ENCODE data around the gene SLC6A20.
"Not testable (repeated sequence)": the region's sequence is repeated elsewhere in the genome, so short reads cannot be mapped to it uniquely, and the experiment has no call there.

Gene SLC6A20

GRCh38 chr3:45777111-45777745 is 19.1 kb downstream of the SLC6A20 start:
- no peak for DNase-seq

GRCh38 chr3:45776611-45777010 is 19.7 kb downstream of the SLC6A20 start:
- no peak for DNase-seq

- DNase-seq = no peak
Measured at GRCh38 chr3:45776301-45776595, 20.1 kb downstream of the SLC6A20 start.

DNA sequence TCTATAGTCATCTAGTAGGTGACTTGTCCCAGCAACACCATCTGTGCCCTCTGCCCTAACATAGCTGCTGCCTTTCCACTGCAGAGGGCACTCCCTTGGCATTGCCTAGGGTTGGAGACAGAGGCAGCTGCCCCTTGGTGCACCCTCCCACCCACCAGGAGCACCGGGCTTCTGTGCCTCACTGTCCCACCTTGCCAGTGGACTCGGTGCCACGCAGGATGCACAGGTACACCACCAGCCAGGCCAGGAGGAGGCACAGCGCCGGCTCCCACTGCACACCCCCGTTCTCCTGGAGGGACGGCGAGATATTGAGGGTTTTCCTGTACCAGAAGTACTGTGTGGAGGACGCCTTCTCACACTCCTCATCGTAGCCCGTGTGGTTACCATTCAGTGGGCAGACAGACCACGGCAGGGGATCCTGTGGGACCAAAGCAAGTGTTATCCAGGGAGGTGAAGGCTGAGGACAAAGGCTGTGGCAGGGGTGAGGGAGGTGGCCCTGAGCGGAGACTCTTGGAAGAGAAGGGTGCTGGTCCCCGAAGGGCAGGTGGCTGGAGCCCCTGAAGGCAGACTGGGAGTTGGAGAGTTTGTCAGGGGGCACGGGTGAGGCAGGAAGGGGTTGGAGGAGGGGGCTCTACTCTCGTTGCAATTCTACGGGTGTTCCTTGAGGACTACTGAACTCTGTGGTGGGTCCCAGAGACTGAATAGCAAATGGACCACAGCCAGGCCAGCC is 20.6 kb downstream of the SLC6A20 start:
- DNase-seq = no peak

DNA sequence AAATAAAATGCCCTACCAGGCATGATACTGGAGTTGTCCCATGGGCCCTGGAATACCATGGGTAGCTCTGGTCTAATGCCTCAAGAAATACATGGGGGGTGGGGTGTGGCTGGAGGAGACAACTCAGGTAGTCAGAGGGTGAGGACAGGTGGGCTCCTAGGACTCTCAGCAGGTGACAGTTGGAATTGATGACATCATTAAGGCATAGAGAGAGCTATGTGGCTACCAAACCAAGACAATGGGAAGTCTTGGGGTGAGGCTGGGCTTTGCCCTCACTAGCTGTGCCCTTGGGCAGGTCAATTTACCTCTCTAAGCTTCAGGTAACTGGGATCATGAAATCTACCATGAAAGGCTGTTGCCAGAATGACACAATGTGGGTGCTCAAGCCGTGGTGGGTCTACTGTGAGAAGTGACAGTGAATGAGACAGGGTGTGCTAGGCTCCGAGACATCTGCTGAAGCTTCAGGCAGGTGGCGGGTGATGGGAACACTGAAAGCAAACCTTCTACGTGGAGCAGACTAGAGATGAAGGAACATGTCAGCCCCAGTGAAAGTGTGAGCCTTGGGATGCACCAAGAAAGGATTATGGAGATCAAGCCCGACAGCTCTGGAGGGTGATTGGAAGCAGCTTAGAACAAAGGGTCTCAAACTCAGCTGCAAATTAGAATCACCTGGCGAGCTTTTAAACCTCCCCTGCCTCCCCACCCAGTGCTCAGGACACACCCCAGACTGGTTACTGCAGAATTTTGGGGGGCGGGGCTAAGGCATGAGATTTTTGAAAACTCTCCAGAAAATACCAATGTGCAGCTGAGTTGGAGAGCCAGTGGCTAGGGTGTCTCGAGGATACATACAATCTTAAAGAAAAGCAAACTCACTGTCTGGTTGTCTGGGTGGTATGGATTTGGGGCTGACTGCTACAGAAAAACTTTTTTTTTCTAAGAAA is 21.5 kb downstream of the SLC6A20 start:
- no peak for DNase-seq

- no peak for DNase-seq
Measured at GRCh38 chr3:45773714-45774449, 22.5 kb downstream of the SLC6A20 start.

DNA sequence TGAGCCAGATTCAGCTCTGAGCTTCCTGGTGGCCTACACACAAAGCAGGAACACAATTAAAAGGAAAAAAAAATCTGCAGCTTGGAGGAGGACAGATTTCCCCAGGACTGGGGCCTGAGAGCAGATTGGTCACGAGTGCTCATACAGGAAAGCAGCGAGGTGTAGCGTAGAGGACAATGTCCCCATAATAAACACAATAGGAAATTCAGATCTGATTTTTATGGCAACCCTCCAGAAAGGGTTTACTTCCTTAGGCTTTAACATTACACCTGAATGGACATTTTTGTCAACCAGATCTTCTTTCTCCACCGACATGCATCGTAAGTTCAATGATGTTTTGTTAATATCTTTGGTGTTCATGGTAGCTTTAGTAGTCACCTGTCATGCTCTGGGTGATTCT is 23.3 kb downstream of the SLC6A20 start:
- no peak for DNase-seq

GRCh38 chr3:45772341-45773035 is 23.8 kb downstream of the SLC6A20 start:
- DNase-seq = no peak

- DNase-seq = no peak
Measured at GRCh38 chr3:45771831-45772230, 24.5 kb downstream of the SLC6A20 start.

GRCh38 chr3:45771166-45771775 is 25.1 kb downstream of the SLC6A20 start:
- no peak for DNase-seq

DNA sequence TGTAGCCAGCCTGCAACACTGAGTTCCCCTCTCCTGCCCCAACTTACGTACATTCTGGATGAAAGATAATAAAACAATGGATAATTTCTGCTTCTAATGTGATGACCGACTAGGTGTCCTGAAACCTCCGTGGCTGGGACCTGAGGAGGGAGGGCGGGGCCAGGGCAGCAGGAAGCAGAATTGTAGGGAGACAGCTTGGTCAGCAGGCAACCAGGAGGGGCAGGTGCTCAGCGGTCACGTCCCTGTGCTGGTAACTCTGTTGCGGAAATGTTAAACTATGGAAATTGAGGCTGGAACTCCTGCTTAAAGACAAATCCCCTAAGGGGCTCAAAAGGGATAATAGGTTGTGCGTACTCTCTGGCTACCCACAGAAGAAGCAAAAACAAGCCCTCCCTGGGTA is 30.4 kb downstream of the SLC6A20 start:
- DNase-seq = no peak

DNA sequence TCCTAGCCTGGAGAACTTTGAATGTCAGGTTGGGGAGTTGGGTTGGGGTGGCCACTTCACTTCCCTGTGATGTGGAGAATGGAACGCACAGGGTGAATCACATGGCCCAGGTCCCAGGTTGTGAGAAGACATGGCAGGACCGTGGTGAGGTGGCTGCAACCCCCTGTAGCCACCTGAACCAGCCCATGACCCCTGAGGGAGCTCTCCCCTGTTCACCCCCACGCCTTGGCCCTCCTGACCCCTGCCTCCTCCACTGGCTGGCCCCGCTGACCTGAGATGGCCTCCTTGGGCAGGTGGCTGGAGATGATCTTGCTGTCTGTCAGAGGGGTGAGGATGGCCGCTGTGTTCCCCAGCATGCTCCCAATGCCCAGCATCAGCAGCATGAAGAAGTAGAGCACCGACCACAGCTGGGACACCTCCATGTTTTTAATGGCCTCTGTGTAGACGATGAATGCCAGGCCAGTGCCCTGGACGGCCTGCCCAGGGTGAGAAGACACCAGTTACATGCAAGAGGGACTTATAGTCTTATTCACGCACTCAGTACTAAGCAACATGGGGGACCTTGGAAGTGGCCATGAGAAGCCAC is 31.0 kb downstream of the SLC6A20 start:
- DNase-seq = no peak

- no peak for DNase-seq
Measured at GRCh38 chr3:45763303-45763675, 33.0 kb downstream of the SLC6A20 start.

DNA sequence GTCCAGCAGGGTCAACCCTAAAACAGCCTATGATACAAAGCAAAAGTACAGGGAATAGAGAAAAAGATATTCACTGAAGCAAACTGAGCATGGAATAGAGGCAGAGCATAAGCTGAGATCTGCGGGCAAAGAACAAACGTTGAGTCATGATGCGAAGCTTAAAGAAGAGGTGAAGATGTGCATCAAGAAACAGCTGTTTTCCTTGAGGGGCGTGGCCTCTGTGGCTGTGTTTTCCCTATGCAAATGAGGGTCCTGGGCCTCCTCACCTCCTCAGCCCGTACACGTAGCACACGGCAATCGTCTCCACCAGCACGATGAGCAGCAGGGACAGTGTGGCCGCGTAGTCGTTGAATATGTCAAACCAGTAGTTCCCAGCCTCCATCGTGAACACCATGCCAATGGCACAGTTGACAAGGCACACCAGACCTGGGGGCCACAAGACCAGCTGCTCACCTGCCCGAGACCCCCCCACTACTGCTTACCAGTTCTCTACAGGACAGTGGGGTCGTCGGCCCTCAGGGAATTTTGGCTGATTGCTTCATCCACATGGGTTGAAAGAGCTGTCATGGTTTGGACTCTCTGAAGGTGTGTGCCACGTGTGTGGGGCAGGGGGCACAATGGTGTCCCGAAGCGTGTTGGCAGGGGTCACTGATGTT is 33.6 kb downstream of the SLC6A20 start:
- no peak for DNase-seq

GRCh38 chr3:45761831-45762230 is 34.5 kb downstream of the SLC6A20 start:
- DNase-seq = no peak

- DNase-seq = peak; percentile 63
Measured at GRCh38 chr3:45760878-45761711, 35.2 kb downstream of the SLC6A20 start.

DNA sequence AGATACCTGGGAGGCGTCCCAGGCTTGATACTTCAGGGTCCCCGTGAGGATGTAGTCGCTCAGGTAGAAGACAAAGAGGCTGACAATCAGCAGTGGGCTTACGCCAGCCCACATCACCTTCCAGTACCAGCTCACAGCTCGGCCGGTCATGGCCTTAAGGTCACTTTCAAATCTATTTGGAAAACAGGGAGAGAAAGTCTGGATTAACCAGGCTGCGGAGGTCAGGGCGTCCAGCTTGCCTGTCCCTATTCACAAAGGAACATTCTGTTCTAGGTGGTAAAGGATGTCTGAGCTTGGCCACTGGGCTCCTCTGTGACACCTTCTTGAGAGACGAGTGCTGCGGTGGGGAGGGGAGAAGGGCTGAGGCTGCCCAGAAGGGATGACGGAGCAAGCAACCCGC is 36.5 kb downstream of the SLC6A20 start:
- DNase-seq = no peak

DNA sequence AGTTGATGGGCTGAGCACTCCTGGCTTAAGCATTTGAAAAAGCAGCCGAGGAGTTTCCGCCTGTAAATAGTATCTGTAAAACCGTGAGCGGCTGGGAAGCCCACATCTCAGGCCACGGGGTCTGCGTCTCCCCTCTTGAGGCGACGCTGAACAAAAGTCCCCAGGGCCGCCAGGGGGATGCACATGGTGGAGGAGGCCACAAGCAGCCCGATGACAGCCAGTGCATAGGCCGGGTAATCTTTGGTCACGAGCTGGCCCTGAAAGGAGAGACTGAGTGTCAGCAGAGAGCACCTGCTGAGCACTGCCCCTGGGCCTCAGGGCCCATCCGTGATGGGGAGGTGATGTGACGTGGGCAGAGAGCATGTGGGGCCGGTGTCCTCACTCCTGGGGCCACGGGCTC is 37.5 kb downstream of the SLC6A20 start:
- DNase-seq = no peak

DNA sequence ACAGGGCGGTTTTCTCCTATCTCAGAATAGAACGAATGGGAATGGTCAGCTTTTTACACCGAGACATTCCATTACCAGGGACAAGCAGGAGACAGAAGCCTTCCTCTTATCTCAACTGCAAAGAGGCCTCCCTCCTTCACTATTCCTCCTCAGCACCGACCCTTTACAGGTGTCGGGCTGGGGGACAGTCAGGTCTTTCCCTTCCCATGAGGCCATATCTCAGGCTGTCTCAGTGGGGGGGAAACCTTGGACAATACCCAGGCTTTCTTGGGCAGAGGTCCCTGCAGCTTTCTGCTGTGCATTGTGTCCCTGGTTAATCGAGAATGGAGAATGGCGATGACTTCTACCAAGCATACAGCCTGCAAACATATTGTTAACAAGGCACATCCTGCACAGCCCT is 39.2 kb downstream of the SLC6A20 start:
- DNase-seq = not testable (repeated sequence)

- DNase-seq = no peak
Measured at GRCh38 chr3:45756055-45756454, 40.3 kb downstream of the SLC6A20 start.

All from OCI-M1 (cell line).